NB4 (cell line): ENCODE data around the gene KCNC4.

Experiments used
- CTCF ChIP-seq: IDR thresholded peaks from one replicate; pipeline ENCODE4 v1.5.1; 2012; ENCODE audit warnings: low read depth, low read length
- MAX ChIP-seq: IDR thresholded peaks from 2 replicates; pipeline ENCODE4 v1.6.1; 2011; ENCODE audit warnings: low read depth, low read length
- MYC ChIP-seq: IDR thresholded peaks from 2 replicates; pipeline ENCODE4 v1.6.1; 2011; ENCODE audit warnings: low read depth, low read length
- POLR2A ChIP-seq: IDR thresholded peaks from 2 replicates; pipeline ENCODE4 v1.6.1; 2011; ENCODE audit warnings: mild to moderate bottlenecking; ENCODE audit not compliant: insufficient read length; ENCODE audit errors: extremely low read depth

GRCh38 chr1:110174961-110175360, 35.2 kb upstream of the KCNC4 start:
- TF ChIP-seq CTCF (no peak), POLR2A (no peak), MAX (no peak), MYC (no peak)
